ENCODE data around the gene SELP. TPM values are rescaled to one million over a fixed set of nuclear protein-coding genes. Genes with fewer than 3 reads are reported as not detected.

The SELP gene
- total and polyA plus RNA-seq, 4 donors: 1.7 to 8.1 (median 2.4) TPM

- peak in 1 of 2 donors; percentile 18 for TF ChIP-seq EGR1 (IDR thresholded peaks at IDR 0.05; ENCODE audit: low read depth in 2 of 2)
These were observed 59.8 kb downstream of the SELP start (continued) for GRCh38 chr1:169570172-169570574.

GRCh38 chr1:169568497-169568896 lies 61.4 kb downstream of the SELP start:
- H3K36me3 ChIP-seq (ENCODE audit: control insufficient read depth in 4 of 4, insufficient read depth in 3 of 4, low read depth in 1 of 4, low read length in 3 of 4): peaks cover 2 to 9% (median 3%) of the 10 kb centered on the region in 4 donors
- 13% methylated on average over 1 of the region's 1 CpG for WGBS
- H3K27ac ChIP-seq (ENCODE audit: low read depth in 1 of 2, low read length in 2 of 2): peak overlapping the region; percentile 14 to 51
- H3K4me3 ChIP-seq (ENCODE audit: low read depth in 1 of 3, low read length in 3 of 3): no peak overlapping the region
- no peaks in the 10 kb centered on the region for H3K9me3 ChIP-seq (ENCODE audit: control insufficient read depth in 4 of 4, low read length in 3 of 4)
- DNase-seq (ENCODE audit: low spot score): no peak
- TF ChIP-seq ZBTB33 (IDR thresholded peaks at IDR 0.05) (no peak), JUND (IDR thresholded peaks at IDR 0.05) (no peak), RXRA (IDR thresholded peaks at IDR 0.05) (peak in 1 of 2 donors; percentile 9), GABPA (IDR thresholded peaks at IDR 0.05 in 1 of 2, conservative IDR thresholded peaks at IDR 0.05 in 1 of 2) (no peak), HNF4A (conservative IDR thresholded peaks at IDR 0.05) (peak; percentile 10 to 14), SP1 (IDR thresholded peaks at IDR 0.05) (peak; percentile 23)
- TF ChIP-seq, protein P1, sequence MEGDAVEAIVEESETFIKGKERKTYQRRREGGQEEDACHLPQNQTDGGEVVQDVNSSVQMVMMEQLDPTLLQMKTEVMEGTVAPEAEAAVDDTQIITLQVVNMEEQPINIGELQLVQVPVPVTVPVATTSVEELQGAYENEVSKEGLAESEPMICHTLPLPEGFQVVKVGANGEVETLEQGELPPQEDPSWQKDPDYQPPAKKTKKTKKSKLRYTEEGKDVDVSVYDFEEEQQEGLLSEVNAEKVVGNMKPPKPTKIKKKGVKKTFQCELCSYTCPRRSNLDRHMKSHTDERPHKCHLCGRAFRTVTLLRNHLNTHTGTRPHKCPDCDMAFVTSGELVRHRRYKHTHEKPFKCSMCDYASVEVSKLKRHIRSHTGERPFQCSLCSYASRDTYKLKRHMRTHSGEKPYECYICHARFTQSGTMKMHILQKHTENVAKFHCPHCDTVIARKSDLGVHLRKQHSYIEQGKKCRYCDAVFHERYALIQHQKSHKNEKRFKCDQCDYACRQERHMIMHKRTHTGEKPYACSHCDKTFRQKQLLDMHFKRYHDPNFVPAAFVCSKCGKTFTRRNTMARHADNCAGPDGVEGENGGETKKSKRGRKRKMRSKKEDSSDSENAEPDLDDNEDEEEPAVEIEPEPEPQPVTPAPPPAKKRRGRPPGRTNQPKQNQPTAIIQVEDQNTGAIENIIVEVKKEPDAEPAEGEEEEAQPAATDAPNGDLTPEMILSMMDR (IDR thresholded peaks at IDR 0.05; ENCODE audit: low read depth, low read length, missing input control): no peak
- no peak overlapping the region for H3K9ac ChIP-seq (ENCODE audit: low read depth in 1 of 2, low read length in 2 of 2)
- H3K27me3 ChIP-seq (ENCODE audit: control insufficient read depth in 4 of 4, insufficient read depth in 4 of 4, low read length in 3 of 4): no peaks in the 10 kb centered on the region
- H3K4me1 ChIP-seq (ENCODE audit: control insufficient read depth in 4 of 4, insufficient read depth in 4 of 4, low read length in 3 of 4): peaks cover 9 to 59% (median 54%) of the 10 kb centered on the region in 4 donors

GRCh38 chr1:169565335-169566271 lies 64.3 kb downstream of the SELP start:
- Histone ChIP-seq H3K9me3 (ENCODE audit: control insufficient read depth in 4 of 4, low read length in 3 of 4) (no peaks in the 10 kb centered on the region), H3K27me3 (ENCODE audit: control insufficient read depth in 4 of 4, insufficient read depth in 4 of 4, low read length in 3 of 4) (no peaks in the 10 kb centered on the region), H3K4me3 (ENCODE audit: low read depth in 1 of 3, low read length in 3 of 3) (no peak overlapping the region), H3K4me1 (ENCODE audit: control insufficient read depth in 4 of 4, insufficient read depth in 4 of 4, low read length in 3 of 4) (peaks cover 5 to 34% (median 28%) of the 10 kb centered on the region in 4 donors), H3K9ac (ENCODE audit: low read depth in 1 of 2, low read length in 2 of 2) (peak overlapping the region in 1 of 2 donors; percentile 14), H3K36me3 (ENCODE audit: control insufficient read depth in 4 of 4, insufficient read depth in 3 of 4, low read depth in 1 of 4, low read length in 3 of 4) (peaks cover 2 to 22% (median 6%) of the 10 kb centered on the region in 4 donors), H3K27ac (ENCODE audit: low read depth in 1 of 2, low read length in 2 of 2) (peak overlapping the region; percentile 32 to 33)
- TF ChIP-seq RXRA (IDR thresholded peaks at IDR 0.05) (peak; percentile 25 to 37), HNF4A (conservative IDR thresholded peaks at IDR 0.05) (peak; percentile 63 to 82), YY1 (IDR thresholded peaks at IDR 0.05) (no peak), SP1 (IDR thresholded peaks at IDR 0.05) (no peak), NR2F2 (IDR thresholded peaks at IDR 0.05) (peak; percentile 31), JUND (IDR thresholded peaks at IDR 0.05) (peak in 1 of 2 donors; percentile 19), HNF4G (IDR thresholded peaks at IDR 0.05) (peak; percentile 23), TAF1 (conservative IDR thresholded peaks at IDR 0.05) (no peak)
- TF ChIP-seq, protein P2, sequence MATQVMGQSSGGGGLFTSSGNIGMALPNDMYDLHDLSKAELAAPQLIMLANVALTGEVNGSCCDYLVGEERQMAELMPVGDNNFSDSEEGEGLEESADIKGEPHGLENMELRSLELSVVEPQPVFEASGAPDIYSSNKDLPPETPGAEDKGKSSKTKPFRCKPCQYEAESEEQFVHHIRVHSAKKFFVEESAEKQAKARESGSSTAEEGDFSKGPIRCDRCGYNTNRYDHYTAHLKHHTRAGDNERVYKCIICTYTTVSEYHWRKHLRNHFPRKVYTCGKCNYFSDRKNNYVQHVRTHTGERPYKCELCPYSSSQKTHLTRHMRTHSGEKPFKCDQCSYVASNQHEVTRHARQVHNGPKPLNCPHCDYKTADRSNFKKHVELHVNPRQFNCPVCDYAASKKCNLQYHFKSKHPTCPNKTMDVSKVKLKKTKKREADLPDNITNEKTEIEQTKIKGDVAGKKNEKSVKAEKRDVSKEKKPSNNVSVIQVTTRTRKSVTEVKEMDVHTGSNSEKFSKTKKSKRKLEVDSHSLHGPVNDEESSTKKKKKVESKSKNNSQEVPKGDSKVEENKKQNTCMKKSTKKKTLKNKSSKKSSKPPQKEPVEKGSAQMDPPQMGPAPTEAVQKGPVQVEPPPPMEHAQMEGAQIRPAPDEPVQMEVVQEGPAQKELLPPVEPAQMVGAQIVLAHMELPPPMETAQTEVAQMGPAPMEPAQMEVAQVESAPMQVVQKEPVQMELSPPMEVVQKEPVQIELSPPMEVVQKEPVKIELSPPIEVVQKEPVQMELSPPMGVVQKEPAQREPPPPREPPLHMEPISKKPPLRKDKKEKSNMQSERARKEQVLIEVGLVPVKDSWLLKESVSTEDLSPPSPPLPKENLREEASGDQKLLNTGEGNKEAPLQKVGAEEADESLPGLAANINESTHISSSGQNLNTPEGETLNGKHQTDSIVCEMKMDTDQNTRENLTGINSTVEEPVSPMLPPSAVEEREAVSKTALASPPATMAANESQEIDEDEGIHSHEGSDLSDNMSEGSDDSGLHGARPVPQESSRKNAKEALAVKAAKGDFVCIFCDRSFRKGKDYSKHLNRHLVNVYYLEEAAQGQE (IDR thresholded peaks at IDR 0.05): no peak
- WGBS: 50% methylated on average over 3 of the region's 3 CpGs
- no peak for DNase-seq (ENCODE audit: low spot score)

All from liver (tissue), 9 donors.